Measurements from ENCODE around the gene EFCAB11.

DNA sequence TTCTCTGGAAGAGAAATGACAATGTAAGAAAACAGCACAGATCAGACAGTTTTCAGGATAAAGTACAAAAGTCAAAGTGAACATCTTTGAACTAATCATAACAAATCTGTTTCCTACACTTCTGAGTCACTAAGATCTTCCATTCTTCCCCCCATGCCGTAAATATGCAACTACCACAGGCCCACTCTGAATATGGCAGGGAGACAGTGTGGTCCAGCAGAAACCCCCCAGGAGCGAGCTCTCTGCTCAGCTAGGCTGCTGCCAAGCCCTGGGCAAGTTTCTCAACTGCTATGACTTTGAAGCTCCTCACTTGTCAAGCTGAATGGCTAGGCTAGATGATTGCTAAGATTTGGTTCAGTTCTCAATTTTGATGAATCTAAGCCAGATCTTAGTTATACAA, 148.1 kb downstream of the EFCAB11 start:
- TF ChIP-seq TAF1 (IDR thresholded peaks at IDR 0.05; ENCODE audit: low read depth): no peak
- no peak for TF ChIP-seq CREB1 (IDR thresholded peaks at IDR 0.05; ENCODE audit: low read depth)
- no peak for TF ChIP-seq YY1 (IDR thresholded peaks at IDR 0.05; ENCODE audit: low read depth)
- no peak for TF ChIP-seq RAD21 (IDR thresholded peaks at IDR 0.05; ENCODE audit: low read depth)
